AG04450 (cell line): ENCODE results near the gene RPP25. TPM values are rescaled to one million over a fixed set of nuclear protein-coding genes. Genes with fewer than 3 reads are reported as not detected.

Experiments
- CTCF ChIA-PET: fragments of 300-600, 350-600 bp; formaldehyde crosslinking; extraction: SDS; loops from one replicate; lab custom pipeline; 2022; ENCODE audit warnings: antibody characterized with exemption, inconsistent platforms; lab: Charles Lee
- POLR2A ChIA-PET: fragments of 350-600 bp; formaldehyde crosslinking; extraction: SDS; loops from one replicate; lab custom pipeline; 2021; ENCODE audit warnings: antibody characterized with exemption, inconsistent platforms; lab: Yijun Ruan, JAX
- DNase-seq: peaks from one replicate; pipeline ENCODE4 v3.0.0-alpha.2; 2011; ENCODE audit warnings: low read depth, low spot score
- H3K27ac ChIP-seq: one replicate; pipeline ENCODE4 v1.5.1; 2012; ENCODE audit warnings: low read depth, low read length, control low read depth
- H3K27me3 ChIP-seq: one replicate; pipeline ENCODE4 v1.6.0; 2012; ENCODE audit warnings: low read length; ENCODE audit not compliant: control insufficient read depth, insufficient read depth
- H3K4me3 ChIP-seq: 2 replicates; pipeline ENCODE4 v1.5.1; 2011; ENCODE audit warnings: mild to moderate bottlenecking, low read depth, low read length, control low read depth
- H3K9me3 ChIP-seq: 2 replicates; pipeline ENCODE4 v1.5.1; 2012; ENCODE audit warnings: low read length; ENCODE audit not compliant: control insufficient read depth, insufficient read depth
- CTCF ChIP-seq: IDR thresholded peaks from 2 replicates; pipeline ENCODE4 v1.5.1; 2011; ENCODE audit warnings: low read depth, low read length, control low read depth, inconsistent platforms
- polyA plus RNA-seq: library from polyadenylated mRNA; depleted of rRNA; stranded (reverse); fragments of >200 nt; gene quantifications from 2 replicates; pipeline ENCODE4 v1.2.3, GENCODE V29; 2011

Gene RPP25
- polyA plus RNA-seq, 1 experiment, result 0.25 TPM

GRCh38 chr15:74978503-74978902 is 21.9 kb upstream of the RPP25 start:
- Histone ChIP-seq H3K9me3 (no peaks in the 10 kb centered on the region), H3K27ac (no peak overlapping the region), H3K4me3 (no peak overlapping the region), H3K27me3 (peaks cover 12% of the 10 kb centered on the region)
- no peak for DNase-seq
- TF ChIP-seq CTCF, result no peak
- CTCF ChIA-PET, result interaction anchor here (0.6 to 1.2 kb wide), 2 partner anchors 28 to 347 kb away, joined by 3 to 4 read pairs; no protein-coding TSS in a partner anchor
- POLR2A ChIA-PET, result interaction anchor here (0.6 kb wide), 1 partner anchor 519 kb away, joined by 7 read pairs; no protein-coding TSS in a partner anchor

- H3K4me3 ChIP-seq, result no peak overlapping the region
- TF ChIP-seq CTCF, result no peak
- ChIA-PET POLR2A (no interaction called here), CTCF (interaction anchor here (1.2 kb wide), 1 partner anchor 28 kb away, joined by 3 read pairs; no protein-coding TSS in a partner anchor)
- no peak overlapping the region for H3K27ac ChIP-seq
- DNase-seq, result no peak
- H3K9me3 ChIP-seq, result no peaks in the 10 kb centered on the region
- peaks cover 12% of the 10 kb centered on the region for H3K27me3 ChIP-seq
Measured at GRCh38 chr15:74978077-74978476, 21.5 kb upstream of the RPP25 start.

GRCh38 chr15:74977599-74977998 is 21.0 kb upstream of the RPP25 start:
- TF ChIP-seq CTCF, result no peak
- ChIA-PET CTCF (no interaction called here), POLR2A (no interaction called here)
- no peak overlapping the region for H3K4me3 ChIP-seq
- DNase-seq, result no peak
- no peaks in the 10 kb centered on the region for H3K9me3 ChIP-seq
- H3K27me3 ChIP-seq, result peaks cover 17% of the 10 kb centered on the region
- no peak overlapping the region for H3K27ac ChIP-seq

DNA sequence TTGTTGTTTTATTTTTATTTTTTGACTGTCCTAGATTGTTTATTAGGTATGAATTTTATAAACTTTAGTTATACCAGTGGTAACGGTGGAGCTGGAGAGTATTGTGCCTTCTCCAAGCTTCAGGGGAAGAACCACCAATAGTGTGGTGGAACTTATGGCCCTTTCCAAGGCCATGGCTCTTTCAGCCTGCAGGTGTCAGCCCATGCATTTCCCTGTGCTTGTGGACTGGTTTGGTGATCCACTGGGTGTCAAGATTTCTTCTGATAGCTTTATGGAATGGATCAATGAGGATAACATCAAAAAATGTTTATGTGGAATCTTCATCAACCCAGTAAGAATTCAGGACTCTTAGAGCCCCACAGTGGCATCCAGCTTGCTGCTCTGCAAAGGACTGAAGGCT is 19.6 kb upstream of the RPP25 start:
- H3K4me3 ChIP-seq, result no peak overlapping the region
- ChIA-PET CTCF (interaction anchor here (0.7 kb wide), 1 partner anchor 62 kb away, joined by 3 read pairs; no protein-coding TSS in a partner anchor), POLR2A (no interaction called here)
- no peak overlapping the region for H3K27ac ChIP-seq
- TF ChIP-seq CTCF, result no peak
- no peaks in the 10 kb centered on the region for H3K9me3 ChIP-seq
- no peak for DNase-seq
- H3K27me3 ChIP-seq, result peaks cover 17% of the 10 kb centered on the region

DNA sequence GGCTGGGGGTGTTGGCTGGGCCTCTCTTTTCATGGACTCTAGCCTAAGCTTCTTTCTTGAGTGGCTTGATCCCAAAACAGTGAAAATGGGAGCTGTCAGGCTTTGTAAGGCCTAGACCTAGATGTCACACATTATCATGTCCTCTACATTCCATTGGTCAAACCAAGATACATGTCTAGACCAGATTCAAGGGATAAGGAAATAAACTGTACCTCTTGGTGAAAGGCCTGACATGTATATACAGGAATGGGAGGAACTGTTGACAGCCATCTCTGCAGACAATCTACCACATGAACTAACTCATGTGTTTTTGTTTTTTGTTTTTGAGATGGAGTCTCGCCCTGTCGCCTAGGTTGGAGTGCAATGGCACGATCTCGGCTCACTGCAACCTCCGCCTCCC is 11.1 kb upstream of the RPP25 start:
- CTCF ChIA-PET, result no interaction called here
- no peaks in the 10 kb centered on the region for H3K9me3 ChIP-seq
- no peak overlapping the region for H3K4me3 ChIP-seq
- POLR2A ChIA-PET, result no interaction called here
- DNase-seq, result no peak
- TF ChIP-seq CTCF, result no peak
- no peak overlapping the region for H3K27ac ChIP-seq
- H3K27me3 ChIP-seq, result peaks cover 4% of the 10 kb centered on the region
